ENCODE data around the gene CEP70.

GRCh38 chr3:138492980-138493675 lies 100.9 kb downstream of the CEP70 start:
- TF ChIP-seq JUNB (IDR thresholded peaks at IDR 0.05) = no peak
- TF ChIP-seq CTCF (IDR thresholded peaks at IDR 0.05 in 2 of 3, conservative IDR thresholded peaks at IDR 0.05 in 1 of 3; ENCODE audit: control insufficient read depth in 2 of 3, extremely low read depth in 1 of 3, insufficient read depth in 1 of 3, low read depth in 3 of 3, low read length in 3 of 3) = no peak
- no peak for TF ChIP-seq SRF (IDR thresholded peaks at IDR 0.05; ENCODE audit: low read depth in 2 of 2, low read length in 2 of 2)
- TF ChIP-seq NFYA (IDR thresholded peaks at IDR 0.05; ENCODE audit: borderline replicate concordance, low read depth, low read length) = no peak
- TF ChIP-seq RCOR1 (conservative IDR thresholded peaks at IDR 0.05; ENCODE audit: low read depth, low read length) = no peak
- no peak for TF ChIP-seq NBN (IDR thresholded peaks at IDR 0.05)
- TF ChIP-seq ETV6 (conservative IDR thresholded peaks at IDR 0.05 in 1 of 2, IDR thresholded peaks at IDR 0.05 in 1 of 2; ENCODE audit: borderline replicate concordance in 1 of 2, low read depth in 1 of 2) = no peak
- TF ChIP-seq ZBTB11 (CRISPR knock-in tag; IDR thresholded peaks at IDR 0.05) = no peak
- no peak for TF ChIP-seq CEBPB (IDR thresholded peaks at IDR 0.05; ENCODE audit: borderline replicate concordance in 1 of 2, low read depth in 2 of 2, low read length in 2 of 2)
- TF ChIP-seq RBBP5 (conservative IDR thresholded peaks at IDR 0.05) = no peak
- TF ChIP-seq SUZ12 (IDR thresholded peaks at IDR 0.05; ENCODE audit: unreplicated experiment) = no peak
- TF ChIP-seq POLR2A (IDR thresholded peaks at IDR 0.05; ENCODE audit: low read depth, low read length) = no peak
- TF ChIP-seq CBFB (IDR thresholded peaks at IDR 0.05; ENCODE audit: low read depth) = no peak
- no peak for TF ChIP-seq TCF12 (IDR thresholded peaks at IDR 0.05; ENCODE audit: low read depth, low read length)

Data from GM12878 (cell line).